ENCODE data around the gene DDAH2.

The DDAH2 gene

GRCh38 chr6:31760790-31761189 lies 31.7 kb upstream of the DDAH2 start:
- no peak for DNase-seq

- DNase-seq, result no peak
Observed at GRCh38 chr6:31758281-31758680, 29.2 kb upstream of the DDAH2 start.

- DNase-seq, result no peak
Observed at GRCh38 chr6:31752739-31753319, 23.7 kb upstream of the DDAH2 start.

- no peak for DNase-seq
Observed at GRCh38 chr6:31750411-31751022, 21.4 kb upstream of the DDAH2 start.

GRCh38 chr6:31749301-31750036 lies 20.4 kb upstream of the DDAH2 start:
- DNase-seq, result no peak

- DNase-seq, result no peak
Observed at GRCh38 chr6:31744422-31744821, 15.3 kb upstream of the DDAH2 start.

GRCh38 chr6:31742894-31743293 lies 13.8 kb upstream of the DDAH2 start:
- no peak for DNase-seq

- no peak for DNase-seq
Observed at GRCh38 chr6:31741815-31742214, 12.7 kb upstream of the DDAH2 start.

- DNase-seq, result peak; percentile 44
Observed at GRCh38 chr6:31740397-31741223, 11.5 kb upstream of the DDAH2 start.

GRCh38 chr6:31739639-31740396 lies 10.7 kb upstream of the DDAH2 start, which contains the start of gene MSH5:
TSS of gene MSH5 (plus strand) at chr6:31740005. CDS start at chr6:31740467, 462 bp downstream.
- DNase-seq, result peak; percentile 99

GRCh38 chr6:31737991-31738979 lies 9.2 kb upstream of the DDAH2 start:
- peak; percentile 87 for DNase-seq

- peak; percentile 48 for DNase-seq
Observed at GRCh38 chr6:31737315-31737990, 8.4 kb upstream of the DDAH2 start.

- no peak for DNase-seq
Observed at GRCh38 chr6:31736768-31737314, 7.7 kb upstream of the DDAH2 start.

- peak; percentile 90 for DNase-seq
Observed at GRCh38 chr6:31736021-31736767, 7.1 kb upstream of the DDAH2 start, which contains the start of gene CLIC1. TSS of gene CLIC1 (minus strand) at chr6:31736530. CDS start at chr6:31736300, 230 bp downstream.

- peak; percentile 86 for DNase-seq
Observed at GRCh38 chr6:31734821-31735406, 5.8 kb upstream of the DDAH2 start.

- DNase-seq, result no peak
Observed at GRCh38 chr6:31734247-31734820, 5.2 kb upstream of the DDAH2 start.

- DNase-seq, result no peak
Observed at GRCh38 chr6:31733734-31734133, 4.6 kb upstream of the DDAH2 start.

- no peak for DNase-seq
Observed at GRCh38 chr6:31732029-31732428, 2.9 kb upstream of the DDAH2 start.

Data from activated CD4-positive, alpha-beta T cell treated with anti-CD3 and anti-CD28 coated beads, Interleukin-2, Interleukin-6, amounts not matched to agents 100 ng/mL and 50 ng/mL, durations not matched to agents 16 hours and 8 hours (primary cell).